ENCODE measurements around the gene PCNX4. TPM values are rescaled to one million over a fixed set of nuclear protein-coding genes. Genes with fewer than 3 reads are reported as not detected.

PCNX4 gene
- polyA plus RNA-seq, 4 donors, result 3.0 to 45.0 (median 9.0) TPM

DNA sequence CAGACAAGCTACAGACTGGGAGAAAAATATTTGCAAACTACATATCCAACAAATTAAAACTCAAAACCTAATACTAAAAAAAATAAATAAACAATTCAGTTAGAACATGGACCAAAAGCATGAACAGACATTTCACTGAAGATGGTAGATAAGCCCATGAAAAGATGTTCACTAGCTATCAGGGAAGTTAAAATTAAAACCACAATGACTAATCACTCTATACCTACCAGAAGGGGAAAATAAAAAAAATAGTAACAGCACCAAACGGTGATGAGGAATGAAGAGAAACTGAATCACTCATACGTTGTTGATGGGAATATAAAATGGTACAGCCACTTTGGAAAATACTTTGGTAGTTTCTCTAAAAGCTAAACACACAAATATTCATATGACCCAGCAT lies 104.6 kb downstream of the PCNX4 start:
- Histone ChIP-seq H3K9me3 (ENCODE audit: control insufficient read depth in 2 of 2, insufficient read depth in 1 of 2, low read depth in 1 of 2, low read length in 1 of 2) (peaks cover 0 to 11% of the 10 kb centered on the region in 2 donors), H3K4me3 (ENCODE audit: low read depth in 1 of 3, low read length in 3 of 3) (no peak overlapping the region), H3K27ac (ENCODE audit: low read depth in 1 of 3, low read length in 2 of 3) (no peak overlapping the region), H3K4me1 (ENCODE audit: control insufficient read depth in 3 of 3, insufficient read depth in 2 of 3, low read depth in 1 of 3, low read length in 2 of 3) (no peaks in the 10 kb centered on the region), H3K27me3 (ENCODE audit: control insufficient read depth in 3 of 3, insufficient read depth in 3 of 3, low read length in 3 of 3) (peaks cover 0 to 4% (median 0%) of the 10 kb centered on the region in 3 donors), H3K36me3 (ENCODE audit: control insufficient read depth in 3 of 3, insufficient read depth in 2 of 3, low read depth in 1 of 3, low read length in 3 of 3) (no peaks in the 10 kb centered on the region)
- FAIRE-seq, result peak; percentile 39
- DNase-seq, result no peak
- 36 to 46% (median 38%) methylated on average over 2 of the region's 2 CpGs for WGBS, 3 donors

GRCh38 chr14:60197629-60198303 lies 106.0 kb downstream of the PCNX4 start:
- no peak overlapping the region for H3K4me3 ChIP-seq (ENCODE audit: low read depth in 1 of 3, low read length in 3 of 3)
- H3K4me1 ChIP-seq (ENCODE audit: control insufficient read depth in 3 of 3, insufficient read depth in 2 of 3, low read depth in 1 of 3, low read length in 2 of 3), result no peaks in the 10 kb centered on the region
- no peak for FAIRE-seq
- peak in 1 of 2 donors; percentile 27 for DNase-seq
- peaks cover 0 to 11% of the 10 kb centered on the region in 2 donors for H3K9me3 ChIP-seq (ENCODE audit: control insufficient read depth in 2 of 2, insufficient read depth in 1 of 2, low read depth in 1 of 2, low read length in 1 of 2)
- no peaks in the 10 kb centered on the region for H3K36me3 ChIP-seq (ENCODE audit: control insufficient read depth in 3 of 3, insufficient read depth in 2 of 3, low read depth in 1 of 3, low read length in 3 of 3)
- 60 to 92% (median 79%) methylated on average over 1 of the region's 1 CpG for WGBS, 3 donors
- H3K27me3 ChIP-seq (ENCODE audit: control insufficient read depth in 3 of 3, insufficient read depth in 3 of 3, low read length in 3 of 3), result peaks cover 0 to 4% (median 0%) of the 10 kb centered on the region in 3 donors
- no peak overlapping the region for H3K27ac ChIP-seq (ENCODE audit: low read depth in 1 of 3, low read length in 2 of 3)

DNA sequence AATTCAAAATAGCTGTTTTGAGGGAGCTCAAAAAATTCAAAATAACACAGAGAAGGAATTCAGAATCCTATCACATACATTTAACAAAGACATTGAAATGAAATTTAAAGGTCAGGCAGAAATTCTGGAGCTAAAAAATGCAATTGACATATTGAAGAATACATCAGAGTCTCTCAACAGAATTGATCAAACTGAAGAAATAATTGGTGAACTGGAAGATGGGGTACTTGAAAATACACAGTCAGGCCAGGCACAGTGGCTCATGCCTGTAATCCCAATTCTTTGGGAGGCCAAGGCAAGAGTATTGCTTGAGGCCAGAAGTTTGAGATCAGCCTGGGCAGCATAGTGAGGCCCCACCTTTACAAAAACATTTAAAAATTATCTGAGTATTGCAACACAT lies 107.6 kb downstream of the PCNX4 start:
- no peaks in the 10 kb centered on the region for H3K4me1 ChIP-seq (ENCODE audit: control insufficient read depth in 3 of 3, insufficient read depth in 2 of 3, low read depth in 1 of 3, low read length in 2 of 3)
- FAIRE-seq (no peak), DNase-seq (no peak)
- H3K4me3 ChIP-seq (ENCODE audit: low read depth in 1 of 3, low read length in 3 of 3), result no peak overlapping the region
- no peaks in the 10 kb centered on the region for H3K36me3 ChIP-seq (ENCODE audit: control insufficient read depth in 3 of 3, insufficient read depth in 2 of 3, low read depth in 1 of 3, low read length in 3 of 3)
- peaks cover 0 to 11% of the 10 kb centered on the region in 2 donors for H3K9me3 ChIP-seq (ENCODE audit: control insufficient read depth in 2 of 2, insufficient read depth in 1 of 2, low read depth in 1 of 2, low read length in 1 of 2)
- H3K27ac ChIP-seq (ENCODE audit: low read depth in 1 of 3, low read length in 2 of 3), result no peak overlapping the region
- H3K27me3 ChIP-seq (ENCODE audit: control insufficient read depth in 3 of 3, insufficient read depth in 3 of 3, low read length in 3 of 3), result peaks cover 0 to 4% (median 0%) of the 10 kb centered on the region in 3 donors

GRCh38 chr14:60204104-60204842 lies 112.5 kb downstream of the PCNX4 start:
- peak overlapping the region in 1 of 3 donors; percentile 5 for H3K27ac ChIP-seq (ENCODE audit: low read depth in 1 of 3, low read length in 2 of 3)
- WGBS, 3 donors, result 11 to 39% (median 26%) methylated on average over 8 of the region's 8 CpGs
- H3K9me3 ChIP-seq (ENCODE audit: control insufficient read depth in 2 of 2, insufficient read depth in 1 of 2, low read depth in 1 of 2, low read length in 1 of 2), result peaks cover 0 to 4% of the 10 kb centered on the region in 2 donors
- H3K36me3 ChIP-seq (ENCODE audit: control insufficient read depth in 3 of 3, insufficient read depth in 2 of 3, low read depth in 1 of 3, low read length in 3 of 3), result no peaks in the 10 kb centered on the region
- no peak overlapping the region for H3K4me3 ChIP-seq (ENCODE audit: low read depth in 1 of 3, low read length in 3 of 3)
- no peaks in the 10 kb centered on the region for H3K27me3 ChIP-seq (ENCODE audit: control insufficient read depth in 3 of 3, insufficient read depth in 3 of 3, low read length in 3 of 3)
- H3K4me1 ChIP-seq (ENCODE audit: control insufficient read depth in 3 of 3, insufficient read depth in 2 of 3, low read depth in 1 of 3, low read length in 2 of 3), result peaks cover 0 to 2% (median 0%) of the 10 kb centered on the region in 3 donors
- FAIRE-seq (no peak), DNase-seq (peak in 1 of 2 donors; percentile 61)

DNA sequence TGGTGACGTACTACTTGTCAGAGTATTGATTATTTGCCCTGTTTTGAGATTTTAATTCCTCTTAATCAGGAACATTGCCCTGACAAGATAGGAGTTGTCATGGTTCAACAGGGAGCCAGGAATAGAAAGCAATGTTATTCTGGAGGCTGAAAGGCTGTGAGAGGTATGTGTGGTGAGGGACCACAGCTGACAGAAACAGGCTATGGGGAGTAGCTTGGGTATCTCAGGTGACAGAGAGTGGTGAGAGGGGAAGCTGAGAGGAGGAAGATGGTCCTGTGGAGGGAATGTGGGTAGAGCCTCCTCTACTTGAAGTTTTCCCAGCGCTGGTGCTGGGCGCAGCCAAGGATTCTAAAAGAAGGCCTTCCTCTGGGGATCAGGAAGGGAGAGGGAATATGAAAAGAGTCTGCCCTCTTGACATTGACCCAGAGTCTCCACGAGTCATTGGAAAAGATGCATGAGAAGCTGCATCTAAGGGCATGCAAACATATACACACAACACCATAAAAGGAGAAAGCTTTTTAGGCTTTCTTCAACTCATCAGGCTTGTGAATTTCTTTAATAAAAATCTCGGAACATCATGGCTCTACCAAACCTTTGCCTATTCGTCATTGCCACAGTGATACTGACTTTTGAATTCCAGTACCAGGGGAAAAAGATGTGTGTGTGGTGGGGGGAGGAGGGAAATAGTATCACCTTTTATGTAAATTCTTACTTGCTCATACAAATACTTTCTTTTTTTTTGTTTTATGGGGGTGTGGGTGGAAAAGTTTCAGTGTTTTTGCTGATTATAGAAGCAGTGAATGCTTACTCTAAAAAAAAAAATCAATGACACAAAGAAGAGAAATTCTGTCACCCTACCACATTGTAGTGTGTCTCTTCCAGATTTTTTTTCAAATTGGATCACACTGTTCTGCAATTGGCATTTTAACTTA lies 113.4 kb downstream of the PCNX4 start:
- Histone ChIP-seq H3K9me3 (ENCODE audit: control insufficient read depth in 2 of 2, insufficient read depth in 1 of 2, low read depth in 1 of 2, low read length in 1 of 2) (no peaks in the 10 kb centered on the region), H3K4me3 (ENCODE audit: low read depth in 1 of 3, low read length in 3 of 3) (no peak overlapping the region), H3K4me1 (ENCODE audit: control insufficient read depth in 3 of 3, insufficient read depth in 2 of 3, low read depth in 1 of 3, low read length in 2 of 3) (peaks cover 0 to 2% (median 0%) of the 10 kb centered on the region in 3 donors), H3K27me3 (ENCODE audit: control insufficient read depth in 3 of 3, insufficient read depth in 3 of 3, low read length in 3 of 3) (no peaks in the 10 kb centered on the region), H3K36me3 (ENCODE audit: control insufficient read depth in 3 of 3, insufficient read depth in 2 of 3, low read depth in 1 of 3, low read length in 3 of 3) (no peaks in the 10 kb centered on the region), H3K27ac (ENCODE audit: low read depth in 1 of 3, low read length in 2 of 3) (peak overlapping the region in 1 of 3 donors; percentile 5)
- DNase-seq (no peak), FAIRE-seq (no peak)
- WGBS, 3 donors, result 67 to 78% (median 72%) methylated on average over 6 of the region's 6 CpGs

- H3K27ac ChIP-seq (ENCODE audit: low read depth in 1 of 3, low read length in 2 of 3), result no peak overlapping the region
- 28 to 72% (median 33%) methylated on average over 7 of the region's 7 CpGs for WGBS, 3 donors
- no peaks in the 10 kb centered on the region for H3K9me3 ChIP-seq (ENCODE audit: control insufficient read depth in 2 of 2, insufficient read depth in 1 of 2, low read depth in 1 of 2, low read length in 1 of 2)
- no peaks in the 10 kb centered on the region for H3K27me3 ChIP-seq (ENCODE audit: control insufficient read depth in 3 of 3, insufficient read depth in 3 of 3, low read length in 3 of 3)
- H3K4me1 ChIP-seq (ENCODE audit: control insufficient read depth in 3 of 3, insufficient read depth in 2 of 3, low read depth in 1 of 3, low read length in 2 of 3), result peaks cover 0 to 2% (median 0%) of the 10 kb centered on the region in 3 donors
- no peaks in the 10 kb centered on the region for H3K36me3 ChIP-seq (ENCODE audit: control insufficient read depth in 3 of 3, insufficient read depth in 2 of 3, low read depth in 1 of 3, low read length in 3 of 3)
- DNase-seq (peak in 1 of 2 donors; percentile 86), FAIRE-seq (no peak)
- H3K4me3 ChIP-seq (ENCODE audit: low read depth in 1 of 3, low read length in 3 of 3), result no peak overlapping the region
These were observed 114.5 kb downstream of the PCNX4 start for GRCh38 chr14:60206249-60206670.

DNA sequence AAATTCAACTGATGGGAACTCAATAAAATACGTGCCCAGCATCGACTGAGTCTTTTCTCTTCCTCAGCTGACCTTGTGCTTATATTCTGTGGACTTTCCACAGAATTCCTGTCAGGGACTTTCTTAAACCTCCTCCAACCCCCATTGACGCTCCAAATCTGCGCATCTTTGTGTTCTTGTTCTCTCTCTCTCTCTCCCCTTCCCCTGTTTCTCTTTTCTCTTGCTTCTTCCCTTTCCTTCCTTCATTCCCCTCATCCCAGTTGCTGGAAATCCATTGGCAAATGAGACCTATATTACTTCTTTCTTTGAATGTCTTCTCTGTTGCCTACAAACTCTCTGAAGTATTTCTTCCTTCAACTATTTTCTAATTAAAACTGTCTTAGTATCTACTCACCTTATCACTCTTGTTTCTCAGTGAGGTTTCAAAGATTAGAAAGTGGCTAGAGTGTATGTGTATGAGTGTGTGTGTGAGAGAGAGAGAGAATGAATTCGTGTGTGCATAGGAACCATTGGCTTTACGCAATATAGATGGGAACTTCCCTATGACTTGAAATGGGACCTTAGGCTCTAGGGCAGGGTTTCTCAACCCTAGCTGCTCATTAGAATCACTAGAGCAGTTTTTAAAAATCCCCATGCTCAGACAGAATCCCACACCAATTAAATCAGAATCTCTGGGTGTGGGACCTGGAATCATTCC lies 115.3 kb downstream of the PCNX4 start:
- no peaks in the 10 kb centered on the region for H3K36me3 ChIP-seq (ENCODE audit: control insufficient read depth in 3 of 3, insufficient read depth in 2 of 3, low read depth in 1 of 3, low read length in 3 of 3)
- DNase-seq, result no peak
- FAIRE-seq, result no peak
- peaks cover 0 to 2% (median 0%) of the 10 kb centered on the region in 3 donors for H3K4me1 ChIP-seq (ENCODE audit: control insufficient read depth in 3 of 3, insufficient read depth in 2 of 3, low read depth in 1 of 3, low read length in 2 of 3)
- H3K9me3 ChIP-seq (ENCODE audit: control insufficient read depth in 2 of 2, insufficient read depth in 1 of 2, low read depth in 1 of 2, low read length in 1 of 2), result no peaks in the 10 kb centered on the region
- WGBS, 3 donors, result 79 to 85% (median 84%) methylated on average over 6 of the region's 6 CpGs
- H3K27me3 ChIP-seq (ENCODE audit: control insufficient read depth in 3 of 3, insufficient read depth in 3 of 3, low read length in 3 of 3), result no peaks in the 10 kb centered on the region
- no peak overlapping the region for H3K4me3 ChIP-seq (ENCODE audit: low read depth in 1 of 3, low read length in 3 of 3)
- peak overlapping the region in 1 of 3 donors; percentile 64 for H3K27ac ChIP-seq (ENCODE audit: low read depth in 1 of 3, low read length in 2 of 3)

Data from small intestine (tissue), 7 donors.